HAP-1 (cell line): ENCODE data around the gene MYBL2.

ENCODE experiments used
- DNase-seq, 2 experiments: peaks; one replicate each; pipeline ENCODE4 v3.0.0-alpha.2; 2016 to 2020; ENCODE audit warnings: low spot score in 2 of 2
- H3K27me3 ChIP-seq: fragments of 250-450 bp; sonication (Bioruptor Pico); 2 replicates; pipeline ENCODE4 v1.5.1; 2020; ENCODE audit warnings: low read depth, mild to moderate bottlenecking, moderate library complexity
- H3K36me3 ChIP-seq: fragments of 250-450 bp; sonication (Bioruptor Pico); replicated peaks from 2 replicates; pipeline ENCODE4 v1.5.1; 2020; ENCODE audit warnings: mild to moderate bottlenecking
- H3K4me1 ChIP-seq: fragments of 250-450 bp; sonication (Bioruptor Pico); 2 replicates; pipeline ENCODE4 v1.5.1; 2020; ENCODE audit warnings: mild to moderate bottlenecking
- H3K4me3 ChIP-seq: fragments of 250-450 bp; sonication (Bioruptor Pico); 2 replicates; pipeline ENCODE4 v1.5.1; 2020; ENCODE audit warnings: mild to moderate bottlenecking, moderate library complexity
- H3K9me3 ChIP-seq: fragments of 250-450 bp; sonication (Bioruptor Pico); 2 replicates; pipeline ENCODE4 v1.5.1; 2020; ENCODE audit warnings: mild to moderate bottlenecking, moderate library complexity
- in situ Hi-C: fragments of 300-500 bp; cut with MboI; formaldehyde crosslinking; loops from 3 replicates; pipeline ENCODE4 v1.14.3; 2020; ENCODE audit warnings: low sequenced_read_pairs, inconsistent platforms, mixed read lengths

MYBL2 gene

GRCh38 chr20:43694763-43695162 lies 27.8 kb downstream of the MYBL2 start:
- H3K9me3 ChIP-seq: no peaks in the 10 kb centered on the region
- peaks cover 74% of the 10 kb centered on the region for H3K36me3 ChIP-seq
- H3K4me1 ChIP-seq: no peaks in the 10 kb centered on the region
- H3K27me3 ChIP-seq: no peaks in the 10 kb centered on the region
- in situ Hi-C loops: no loop called here
- H3K4me3 ChIP-seq: no peak overlapping the region
- no peak for DNase-seq

GRCh38 chr20:43695571-43695970 lies 28.7 kb downstream of the MYBL2 start:
- peaks cover 75% of the 10 kb centered on the region for H3K36me3 ChIP-seq
- no peaks in the 10 kb centered on the region for H3K9me3 ChIP-seq

GRCh38 chr20:43699941-43700565 lies 33.1 kb downstream of the MYBL2 start:
- Histone ChIP-seq H3K4me3 (no peak overlapping the region), H3K4me1 (no peaks in the 10 kb centered on the region), H3K36me3 (peaks cover 83% of the 10 kb centered on the region), H3K9me3 (no peaks in the 10 kb centered on the region), H3K27me3 (no peaks in the 10 kb centered on the region)
- in situ Hi-C loops: no loop called here
- DNase-seq: no peak

More at GRCh38 chr20:43695571-43695970, 28.7 kb downstream of the MYBL2 start:
- Histone ChIP-seq H3K4me1 (no peaks in the 10 kb centered on the region), H3K4me3 (no peak overlapping the region), H3K27me3 (no peaks in the 10 kb centered on the region)
- in situ Hi-C loops: no loop called here
- no peak for DNase-seq

GRCh38 chr20:43700627-43701026 lies 33.7 kb downstream of the MYBL2 start:
- Histone ChIP-seq H3K9me3 (no peaks in the 10 kb centered on the region), H3K4me1 (no peaks in the 10 kb centered on the region), H3K4me3 (no peak overlapping the region), H3K36me3 (peaks cover 80% of the 10 kb centered on the region), H3K27me3 (no peaks in the 10 kb centered on the region)
- in situ Hi-C loops: no loop called here
- DNase-seq: no peak

GRCh38 chr20:43702502-43702901 lies 35.6 kb downstream of the MYBL2 start:
- H3K36me3 ChIP-seq: peaks cover 78% of the 10 kb centered on the region
- no peak overlapping the region for H3K4me3 ChIP-seq
- in situ Hi-C loops: no loop called here
- no peaks in the 10 kb centered on the region for H3K4me1 ChIP-seq
- H3K9me3 ChIP-seq: no peaks in the 10 kb centered on the region
- no peak for DNase-seq
- no peaks in the 10 kb centered on the region for H3K27me3 ChIP-seq

- Histone ChIP-seq H3K4me3 (no peak overlapping the region), H3K4me1 (no peaks in the 10 kb centered on the region), H3K9me3 (no peaks in the 10 kb centered on the region), H3K27me3 (no peaks in the 10 kb centered on the region), H3K36me3 (peaks cover 84% of the 10 kb centered on the region)
- no peak for DNase-seq
- in situ Hi-C loops: no loop called here
Measured at GRCh38 chr20:43710370-43711044, 43.6 kb downstream of the MYBL2 start.

- H3K27me3 ChIP-seq: no peaks in the 10 kb centered on the region
- no peak for DNase-seq
- no peak overlapping the region for H3K4me3 ChIP-seq
- H3K9me3 ChIP-seq: no peaks in the 10 kb centered on the region
- no peaks in the 10 kb centered on the region for H3K4me1 ChIP-seq
- H3K36me3 ChIP-seq: peaks cover 85% of the 10 kb centered on the region
- in situ Hi-C loops: no loop called here
Measured at GRCh38 chr20:43711098-43711654, 44.3 kb downstream of the MYBL2 start.

- in situ Hi-C loops: no loop called here
- no peak overlapping the region for H3K4me3 ChIP-seq
- H3K27me3 ChIP-seq: no peaks in the 10 kb centered on the region
- H3K4me1 ChIP-seq: no peaks in the 10 kb centered on the region
- no peaks in the 10 kb centered on the region for H3K9me3 ChIP-seq
- DNase-seq: no peak
- H3K36me3 ChIP-seq: peaks cover 61% of the 10 kb centered on the region
Measured at GRCh38 chr20:43715044-43715443, 48.1 kb downstream of the MYBL2 start.

GRCh38 chr20:43715511-43715910 lies 48.6 kb downstream of the MYBL2 start:
- in situ Hi-C loops: no loop called here
- Histone ChIP-seq H3K4me3 (no peak overlapping the region), H3K4me1 (no peaks in the 10 kb centered on the region), H3K27me3 (no peaks in the 10 kb centered on the region), H3K36me3 (peaks cover 56% of the 10 kb centered on the region), H3K9me3 (no peaks in the 10 kb centered on the region)
- no peak for DNase-seq

GRCh38 chr20:43716123-43716522 lies 49.2 kb downstream of the MYBL2 start:
- H3K36me3 ChIP-seq: peaks cover 50% of the 10 kb centered on the region
- H3K4me3 ChIP-seq: no peak overlapping the region
- in situ Hi-C loops: no loop called here
- H3K9me3 ChIP-seq: no peaks in the 10 kb centered on the region
- no peaks in the 10 kb centered on the region for H3K4me1 ChIP-seq
- DNase-seq: no peak
- H3K27me3 ChIP-seq: no peaks in the 10 kb centered on the region

- Histone ChIP-seq H3K9me3 (no peaks in the 10 kb centered on the region), H3K4me1 (no peaks in the 10 kb centered on the region), H3K4me3 (no peak overlapping the region), H3K27me3 (no peaks in the 10 kb centered on the region), H3K36me3 (peaks cover 44% of the 10 kb centered on the region)
- in situ Hi-C loops: no loop called here
- DNase-seq: no peak
Measured at GRCh38 chr20:43716757-43717615, 50.1 kb downstream of the MYBL2 start.

- Histone ChIP-seq H3K4me3 (no peak overlapping the region), H3K36me3 (peaks cover 39% of the 10 kb centered on the region), H3K4me1 (no peaks in the 10 kb centered on the region), H3K27me3 (no peaks in the 10 kb centered on the region), H3K9me3 (no peaks in the 10 kb centered on the region)
- in situ Hi-C loops: no loop called here
- no peak for DNase-seq
Measured at GRCh38 chr20:43717616-43717995, 50.7 kb downstream of the MYBL2 start.

- H3K4me1 ChIP-seq: no peaks in the 10 kb centered on the region
- H3K9me3 ChIP-seq: no peaks in the 10 kb centered on the region
- no peak overlapping the region for H3K4me3 ChIP-seq
- no peaks in the 10 kb centered on the region for H3K27me3 ChIP-seq
- H3K36me3 ChIP-seq: peaks cover 20% of the 10 kb centered on the region
- no peak for DNase-seq
- in situ Hi-C loops: no loop called here
Measured at GRCh38 chr20:43720007-43720406, 53.1 kb downstream of the MYBL2 start.

- Histone ChIP-seq H3K4me1 (no peaks in the 10 kb centered on the region), H3K4me3 (no peak overlapping the region), H3K9me3 (no peaks in the 10 kb centered on the region), H3K36me3 (peaks cover 9% of the 10 kb centered on the region), H3K27me3 (no peaks in the 10 kb centered on the region)
- in situ Hi-C loops: no loop called here
- no peak for DNase-seq
Measured at GRCh38 chr20:43721097-43721428, 54.1 kb downstream of the MYBL2 start.
